ENCODE results near the gene IPPK. TPM values are rescaled to one million over a fixed set of nuclear protein-coding genes. Genes with fewer than 3 reads are reported as not detected.

IPPK gene
- total and polyA plus RNA-seq, 11 donors, result 4.2 to 11.0 (median 8.6) TPM

- Histone ChIP-seq H3K4me3 (no peak overlapping the region), H3K27ac (peak overlapping the region in 5 of 12 donors; percentile 32 to 49 (median 45)), H3K27me3 (no peaks in the 10 kb centered on the region), H3K36me3 (peaks cover 0 to 86% (median 72%) of the 10 kb centered on the region in 9 donors), H3K9me3 (peaks cover 0 to 8% (median 0%) of the 10 kb centered on the region in 12 donors), H3K4me1 (peaks cover 0 to 22% (median 4%) of the 10 kb centered on the region in 12 donors)
- 82 to 93% (median 87%) methylated on average over 6 to 9 of the region's 9 CpGs for WGBS, 4 donors
- intact Hi-C loops (cut with DNase I), result loop anchor here (1.0 to 10.0 kb wide), 17 partner anchors 126 to 499 kb away; partner anchors contain the start of genes CENPP (in 5 of the 10), NOL8 (in 5 of the 10) and IARS1 (in 1 of the 10)
- DNase-seq (peak in 1 of 5 donors; percentile 13), ATAC-seq (no peak)
- TF ChIP-seq, protein P1, sequence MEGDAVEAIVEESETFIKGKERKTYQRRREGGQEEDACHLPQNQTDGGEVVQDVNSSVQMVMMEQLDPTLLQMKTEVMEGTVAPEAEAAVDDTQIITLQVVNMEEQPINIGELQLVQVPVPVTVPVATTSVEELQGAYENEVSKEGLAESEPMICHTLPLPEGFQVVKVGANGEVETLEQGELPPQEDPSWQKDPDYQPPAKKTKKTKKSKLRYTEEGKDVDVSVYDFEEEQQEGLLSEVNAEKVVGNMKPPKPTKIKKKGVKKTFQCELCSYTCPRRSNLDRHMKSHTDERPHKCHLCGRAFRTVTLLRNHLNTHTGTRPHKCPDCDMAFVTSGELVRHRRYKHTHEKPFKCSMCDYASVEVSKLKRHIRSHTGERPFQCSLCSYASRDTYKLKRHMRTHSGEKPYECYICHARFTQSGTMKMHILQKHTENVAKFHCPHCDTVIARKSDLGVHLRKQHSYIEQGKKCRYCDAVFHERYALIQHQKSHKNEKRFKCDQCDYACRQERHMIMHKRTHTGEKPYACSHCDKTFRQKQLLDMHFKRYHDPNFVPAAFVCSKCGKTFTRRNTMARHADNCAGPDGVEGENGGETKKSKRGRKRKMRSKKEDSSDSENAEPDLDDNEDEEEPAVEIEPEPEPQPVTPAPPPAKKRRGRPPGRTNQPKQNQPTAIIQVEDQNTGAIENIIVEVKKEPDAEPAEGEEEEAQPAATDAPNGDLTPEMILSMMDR (IDR thresholded peaks at IDR 0.05), result no peak
- no peak for TF ChIP-seq POLR2A (IDR thresholded peaks at IDR 0.05)
Measured at GRCh38 chr9:92633614-92634278, 36.2 kb downstream of the IPPK start.

DNA sequence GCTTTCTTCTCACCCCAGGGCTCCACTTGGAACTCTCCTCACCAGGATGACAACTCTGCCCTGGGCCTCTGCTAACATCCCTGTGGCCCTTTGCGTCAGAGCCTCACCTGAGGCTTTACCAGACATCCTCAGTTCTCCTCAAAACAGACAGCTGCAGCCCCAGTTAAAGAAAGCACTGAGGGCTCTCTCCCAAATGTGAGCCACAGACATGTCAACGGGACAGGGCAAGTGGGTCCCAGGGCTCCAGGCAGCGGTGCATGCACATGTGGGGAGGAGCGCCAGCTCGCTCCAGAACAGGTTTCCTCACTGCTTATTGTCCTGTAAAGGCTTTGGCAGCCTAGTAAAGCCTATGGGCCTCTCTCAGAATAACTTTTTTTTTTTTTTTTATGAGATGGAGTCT lies 37.3 kb downstream of the IPPK start:
- DNase-seq, result peak in 1 of 5 donors; percentile 8
- Histone ChIP-seq H3K4me1 (peaks cover 0 to 22% (median 4%) of the 10 kb centered on the region in 12 donors), H3K27ac (peak overlapping the region in 1 of 12 donors; percentile 17), H3K4me3 (no peak overlapping the region), H3K27me3 (no peaks in the 10 kb centered on the region), H3K36me3 (peaks cover 0 to 82% (median 65%) of the 10 kb centered on the region in 9 donors), H3K9me3 (peaks cover 0 to 8% (median 0%) of the 10 kb centered on the region in 12 donors)
- no peak for ATAC-seq
- TF ChIP-seq, protein P1 (IDR thresholded peaks at IDR 0.05), result no peak
- TF ChIP-seq POLR2A (IDR thresholded peaks at IDR 0.05), result no peak
- WGBS, 4 donors, result 96 to 100% (median 97%) methylated on average over 5 of the region's 5 CpGs
- intact Hi-C loops (cut with DNase I), result loop anchor here (5.0 to 10.0 kb wide), 12 partner anchors 125 to 498 kb away; partner anchors contain the start of genes CENPP (in 4 of the 10), NOL8 (in 4 of the 10) and IARS1 (in 1 of the 10)

DNA sequence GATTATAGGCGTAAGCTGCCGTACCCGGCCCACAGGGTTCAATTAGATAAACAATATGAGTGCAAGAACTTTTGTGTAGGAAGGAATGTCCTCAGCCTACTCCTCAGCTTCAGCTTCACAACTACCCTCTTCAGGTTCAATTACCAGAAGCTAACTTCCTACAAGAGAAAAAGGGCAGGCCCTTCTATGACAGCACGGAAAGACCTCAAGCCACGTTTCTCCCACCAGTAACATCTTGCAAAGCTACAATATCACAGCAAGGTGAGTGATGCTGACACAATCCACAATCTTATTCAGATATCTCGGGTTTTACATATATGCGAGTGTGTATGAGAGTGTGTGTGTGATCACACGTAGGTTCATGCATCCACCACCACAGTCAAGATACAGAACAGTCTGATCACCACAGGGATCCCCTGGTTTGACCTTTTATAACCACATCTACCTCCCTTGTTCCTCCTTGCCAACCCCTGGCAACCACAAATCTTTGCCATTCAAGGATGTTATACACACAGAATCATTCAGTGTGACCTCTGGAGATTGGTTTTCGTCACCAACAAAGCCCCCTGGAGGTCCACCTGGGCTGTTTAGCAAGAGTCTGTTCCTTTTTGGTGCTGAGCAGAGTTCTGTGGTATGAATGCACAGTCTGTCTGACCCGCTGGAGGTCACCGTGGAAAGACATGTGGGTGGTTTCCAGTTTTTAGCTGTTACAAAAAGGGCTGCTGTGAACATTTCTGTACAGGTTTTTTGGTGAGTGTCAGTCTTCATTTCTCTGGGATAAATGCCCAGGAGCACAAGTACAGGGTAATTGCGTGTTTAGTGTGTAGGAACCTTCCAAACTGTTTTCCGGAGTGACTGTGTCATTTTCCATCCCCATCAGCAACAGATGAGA lies 38.2 kb downstream of the IPPK start:
- DNase-seq (peak in 1 of 5 donors; percentile 29), ATAC-seq (no peak)
- WGBS, 4 donors, result 92 to 95% (median 93%) methylated on average over 13 of the region's 13 CpGs
- H3K9me3 ChIP-seq, result peaks cover 0 to 8% (median 0%) of the 10 kb centered on the region in 12 donors
- no peak overlapping the region for H3K4me3 ChIP-seq
- TF ChIP-seq, protein P1 (IDR thresholded peaks at IDR 0.05), result no peak
- H3K27me3 ChIP-seq, result no peaks in the 10 kb centered on the region
- H3K4me1 ChIP-seq, result peaks cover 0 to 22% (median 4%) of the 10 kb centered on the region in 12 donors
- intact Hi-C loops (cut with DNase I), result loop anchor here (5.0 to 10.0 kb wide), 12 partner anchors 124 to 497 kb away; partner anchors contain the start of genes CENPP (in 4 of the 10), NOL8 (in 4 of the 10) and IARS1 (in 1 of the 10)
- peak overlapping the region in 2 of 12 donors; percentile 15 to 17 for H3K27ac ChIP-seq
- peaks cover 0 to 73% (median 57%) of the 10 kb centered on the region in 9 donors for H3K36me3 ChIP-seq

Measured in heart left ventricle (tissue), 16 donors.